B cell (primary cell): ENCODE data around the gene SCG2. TPM values are rescaled to one million over a fixed set of nuclear protein-coding genes. Genes with fewer than 3 reads are reported as not detected.

Source experiments
- ATAC-seq: fragments of 200-7000 bp; cut with Tn5 transposase; one replicate; pipeline ENCODE4 v1.10.0; 2021; ENCODE audit warnings: low read depth, mild to moderate bottlenecking, moderate number of reproducible peaks, moderate library complexity
- CTCF ChIA-PET: fragments of 350-600 bp; sonication (Branson Sonifier 250); formaldehyde crosslinking; loops from one replicate; lab custom pipeline; 2021; ENCODE audit warnings: antibody characterized with exemption, inconsistent platforms; lab: Charles Lee
- POLR2A ChIA-PET: fragments of 350-600 bp; sonication (Branson Sonifier 250); formaldehyde crosslinking; loops from one replicate; lab custom pipeline; 2021; ENCODE audit warnings: antibody characterized with exemption; lab: Charles Lee
- DNase-seq: peaks from one replicate; pipeline ENCODE4 v3.0.0; 2013
- H2AFZ ChIP-seq: 2 replicates; pipeline ENCODE4 v1.6.1; 2012; ENCODE audit warnings: mild to moderate bottlenecking, low read depth, low read length; ENCODE audit not compliant: insufficient read depth, poor library complexity, severe bottlenecking
- H3K27ac ChIP-seq, 2 donors: 1 replicate in 1 of 2; 2 replicates in 1 of 2; pipeline ENCODE4 v1.5.1; 2012 to 2013; ENCODE audit warnings: low read length in 2 of 2, mild to moderate bottlenecking in 2 of 2, moderate library complexity in 1 of 2
- H3K27me3 ChIP-seq, 4 experiments: fragments of 200-600 bp in 1 of 4; sonication (generic) in 1 of 4; replicated peaks in 1 of 4; 1 replicate in 2 of 4; 2 replicates in 2 of 4; pipeline versions ENCODE4 v1.6.1 to v1.7.0; 2013 to 2016; ENCODE audit warnings: low read length in 3 of 4, mild to moderate bottlenecking in 2 of 4, mixed read lengths in 1 of 4, moderate library complexity in 1 of 4; ENCODE audit not compliant: insufficient read depth in 4 of 4, control insufficient read depth in 3 of 4; ENCODE audit errors: control extremely low read depth in 1 of 4
- H3K36me3 ChIP-seq, 2 experiments: replicated peaks in 1 of 2; 1 replicate in 1 of 2; 2 replicates in 1 of 2; pipeline versions ENCODE4 v1.6.1 to v1.7.1; 2013; ENCODE audit warnings: low read length in 1 of 2; ENCODE audit not compliant: insufficient read depth in 2 of 2, control insufficient read depth in 1 of 2; ENCODE audit errors: control extremely low read depth in 1 of 2, extremely low read depth in 1 of 2
- H3K4me1 ChIP-seq, 2 donors: fragments of 200-600 bp in 1 of 2; sonication (generic) in 1 of 2; 1 replicate in 1 of 2; 2 replicates in 1 of 2; pipeline versions ENCODE4 v1.5.1 to v1.6.1; 2013 to 2017; ENCODE audit warnings: low read length in 2 of 2; ENCODE audit not compliant: control insufficient read depth in 2 of 2, insufficient read depth in 2 of 2
- H3K4me2 ChIP-seq: replicated peaks from 2 replicates; pipeline ENCODE3; 2012; ENCODE audit warnings: mild to moderate bottlenecking, low read depth, low read length; ENCODE audit not compliant: poor library complexity, severe bottlenecking
- H3K4me3 ChIP-seq, 5 experiments: fragments of 200-600 bp in 1 of 5; sonication (generic) in 1 of 5; 1 replicate in 3 of 5; 2 replicates in 2 of 5; pipeline versions ENCODE4 v1.5.1 to v1.7.0; 2011 to 2016; ENCODE audit warnings: low read length in 4 of 5, mild to moderate bottlenecking in 4 of 5, low read depth in 2 of 5, control low read depth in 1 of 5, moderate library complexity in 1 of 5; ENCODE audit not compliant: insufficient read depth in 1 of 5; ENCODE audit errors: control extremely low read depth in 1 of 5, extremely low read depth in 1 of 5
- H3K79me2 ChIP-seq: fragments of 200-600 bp; sonication (generic); one replicate; pipeline ENCODE4 v1.6.0; 2016; ENCODE audit warnings: low read length; ENCODE audit not compliant: control insufficient read depth, insufficient read depth
- H3K9ac ChIP-seq: fragments of 200-600 bp; sonication (generic); 2 replicates; pipeline ENCODE4 v1.6.1; 2017; ENCODE audit warnings: mild to moderate bottlenecking, low read length, moderate library complexity
- H3K9me3 ChIP-seq, 3 donors: one replicate each; pipeline versions ENCODE4 v1.6.1 to v1.7.1; 2013; ENCODE audit warnings: low read length in 2 of 3; ENCODE audit not compliant: control insufficient read depth in 2 of 3, insufficient read depth in 1 of 3; ENCODE audit errors: control extremely low read depth in 1 of 3
- H4K20me1 ChIP-seq: 2 replicates; pipeline ENCODE4 v1.6.0; 2012; ENCODE audit warnings: mild to moderate bottlenecking, low read length; ENCODE audit not compliant: insufficient read depth, control insufficient read depth, poor library complexity, severe bottlenecking
- H3K27ac Mint-ChIP-seq: one replicate; pipeline ENCODE4 v1.8.0; 2021; ENCODE audit warnings: mixed read lengths
- H3K27me3 Mint-ChIP-seq: one replicate; pipeline ENCODE4 v1.8.0; 2021; ENCODE audit warnings: mixed read lengths
- H3K4me1 Mint-ChIP-seq: one replicate; pipeline ENCODE4 v1.8.0; 2021; ENCODE audit warnings: mixed read lengths
- H3K4me3 Mint-ChIP-seq: one replicate; pipeline ENCODE4 v1.8.0; 2021; ENCODE audit warnings: mixed read lengths
- H3K9me3 Mint-ChIP-seq: one replicate; pipeline ENCODE4 v1.8.0; 2022; ENCODE audit warnings: mixed read lengths; ENCODE audit not compliant: insufficient read depth
- EZH2 ChIP-seq: IDR thresholded peaks from 2 replicates; pipeline ENCODE4 v1.6.1; 2012; ENCODE audit warnings: borderline replicate concordance, low read depth, mild to moderate bottlenecking, moderate library complexity, low read length; ENCODE audit not compliant: insufficient read depth, poor library complexity, severe bottlenecking
- WGBS: methylation state at CpG from one replicate; pipeline ENCODE4 v1.1.5; 2013; ENCODE audit warnings: missing lambda C conversion rate; ENCODE audit not compliant: insufficient coverage; 5-methylcytosine and 5-hydroxymethylcytosine counted together
- intact Hi-C: fragments of 100-400 bp; cut with micrococcal nuclease; formaldehyde crosslinking; loops from one replicate; pipeline ENCODE4 v1.10.0; 2022
- polyA plus RNA-seq: library from polyadenylated mRNA; depleted of rRNA; stranded (reverse); fragments of >200 nt; gene quantifications from 2 replicates; pipeline ENCODE4 v1.2.3, GENCODE V29; 2012
- total RNA-seq, 2 donors: library from RNA; stranded (reverse); fragments of 120-200 nt in 1 of 2; gene quantifications; 1 replicate in 1 of 2; 2 replicates in 1 of 2; pipeline versions ENCODE4 v1.2.3 to v1.2.4, GENCODE V29; 2013 to 2022
- TF ChIP-seq, protein P1 (sequence below): fragments of 200-600 bp; IDR thresholded peaks from one replicate; pipeline ENCODE4 v1.8.0; 2022; ENCODE audit warnings: antibody characterized with exemption, mild to moderate bottlenecking

The SCG2 gene
- total and polyA plus RNA-seq, 2 donors (not counting 1 experiment from before 2014, with no cell fraction given) = 0.12 to 0.44 TPM

DNA sequence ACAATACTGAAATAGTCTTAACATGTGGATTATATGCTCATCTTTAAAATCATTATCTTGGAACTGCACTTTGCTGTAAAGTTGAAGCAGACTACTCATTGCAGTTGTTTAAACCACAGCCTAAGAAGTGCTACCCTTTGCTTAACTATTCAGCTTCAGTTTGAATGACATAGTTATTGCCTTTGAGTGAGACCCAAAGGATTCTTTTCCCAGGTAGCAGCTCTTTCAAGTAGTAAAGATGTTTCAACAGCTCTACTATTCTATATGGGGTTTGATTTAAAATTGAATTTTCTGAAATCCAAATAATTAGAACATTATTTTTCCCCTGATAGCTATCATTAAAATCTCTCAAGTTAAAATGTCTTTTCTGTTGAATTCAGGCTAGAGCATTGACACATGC, 1.1 kb downstream of the SCG2 start:
- Histone ChIP-seq H3K27ac (no peak overlapping the region), H3K4me2 (no peak overlapping the region), H3K4me1 (no peaks in the 10 kb centered on the region), H3K9ac (no peak overlapping the region), H3K4me3 (no peak overlapping the region), H3K36me3 (no peaks in the 10 kb centered on the region), H3K9me3 (no peaks in the 10 kb centered on the region), H3K27me3 (peaks cover 0 to 3% (median 0%) of the 10 kb centered on the region in 4 experiments), H3K79me2 (no peaks in the 10 kb centered on the region), H4K20me1 (no peaks in the 10 kb centered on the region), H2AFZ (no peak overlapping the region)
- no peak for TF ChIP-seq EZH2
- TF ChIP-seq, protein P1, sequence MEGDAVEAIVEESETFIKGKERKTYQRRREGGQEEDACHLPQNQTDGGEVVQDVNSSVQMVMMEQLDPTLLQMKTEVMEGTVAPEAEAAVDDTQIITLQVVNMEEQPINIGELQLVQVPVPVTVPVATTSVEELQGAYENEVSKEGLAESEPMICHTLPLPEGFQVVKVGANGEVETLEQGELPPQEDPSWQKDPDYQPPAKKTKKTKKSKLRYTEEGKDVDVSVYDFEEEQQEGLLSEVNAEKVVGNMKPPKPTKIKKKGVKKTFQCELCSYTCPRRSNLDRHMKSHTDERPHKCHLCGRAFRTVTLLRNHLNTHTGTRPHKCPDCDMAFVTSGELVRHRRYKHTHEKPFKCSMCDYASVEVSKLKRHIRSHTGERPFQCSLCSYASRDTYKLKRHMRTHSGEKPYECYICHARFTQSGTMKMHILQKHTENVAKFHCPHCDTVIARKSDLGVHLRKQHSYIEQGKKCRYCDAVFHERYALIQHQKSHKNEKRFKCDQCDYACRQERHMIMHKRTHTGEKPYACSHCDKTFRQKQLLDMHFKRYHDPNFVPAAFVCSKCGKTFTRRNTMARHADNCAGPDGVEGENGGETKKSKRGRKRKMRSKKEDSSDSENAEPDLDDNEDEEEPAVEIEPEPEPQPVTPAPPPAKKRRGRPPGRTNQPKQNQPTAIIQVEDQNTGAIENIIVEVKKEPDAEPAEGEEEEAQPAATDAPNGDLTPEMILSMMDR = no peak
- intact Hi-C loops = no loop called here
- ChIA-PET POLR2A (no interaction called here), CTCF (interaction anchor here (1.1 kb wide), 1 partner anchor 10 kb away, joined by 3 read pairs; no protein-coding TSS in a partner anchor)
- Mint-ChIP-seq H3K4me1 (peaks cover 2% of the 10 kb centered on the region), H3K27ac (no peak overlapping the region), H3K27me3 (peaks cover 17% of the 10 kb centered on the region), H3K9me3 (no peaks in the 10 kb centered on the region), H3K4me3 (no peak overlapping the region)
- ATAC-seq (no peak), DNase-seq (no peak)

DNA sequence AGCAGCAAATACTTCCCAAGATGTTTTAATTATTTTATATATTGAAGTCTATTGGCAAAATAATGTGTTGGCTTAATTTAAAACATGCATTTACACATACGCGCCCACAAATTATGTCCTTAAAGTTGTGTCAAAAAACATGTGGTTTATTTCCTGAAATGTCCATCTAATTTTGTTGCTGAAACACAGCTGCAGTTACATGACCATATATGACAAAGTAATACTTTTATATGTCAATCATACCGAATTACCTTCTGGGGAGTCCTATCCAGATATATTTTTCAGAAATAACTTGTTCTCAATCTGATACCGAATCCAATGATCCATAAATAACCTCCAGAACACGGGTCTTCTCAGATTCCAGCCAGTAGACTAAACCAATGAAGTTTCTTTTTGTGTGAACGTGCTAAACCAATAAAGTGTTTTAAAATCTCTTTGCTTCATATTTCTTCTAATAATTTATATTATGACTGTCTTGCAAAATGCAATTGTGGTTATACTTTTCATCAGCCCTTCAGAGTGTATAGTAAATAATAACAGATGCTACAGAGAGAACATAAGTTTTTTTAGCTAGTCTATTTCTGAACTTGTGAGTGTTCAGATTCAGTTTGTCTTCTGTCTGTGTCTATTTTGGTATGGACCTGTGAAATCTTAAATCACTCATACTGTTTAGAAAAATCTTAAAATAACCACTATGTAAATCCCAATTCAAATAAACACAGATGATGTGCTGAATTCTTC, 2.4 kb downstream of the SCG2 start:
- H3K4me1 ChIP-seq = no peaks in the 10 kb centered on the region
- no peaks in the 10 kb centered on the region for H3K36me3 ChIP-seq
- TF ChIP-seq, protein P1 = no peak
- no peak for TF ChIP-seq EZH2
- H2AFZ ChIP-seq = no peak overlapping the region
- intact Hi-C loops = no loop called here
- no peak overlapping the region for H3K9ac ChIP-seq
- Mint-ChIP-seq H3K27me3 (peaks cover 12% of the 10 kb centered on the region), H3K4me1 (peaks cover 2% of the 10 kb centered on the region), H3K9me3 (no peaks in the 10 kb centered on the region), H3K27ac (no peak overlapping the region), H3K4me3 (no peak overlapping the region)
- POLR2A ChIA-PET = no interaction called here
- no peaks in the 10 kb centered on the region for H4K20me1 ChIP-seq
- H3K79me2 ChIP-seq = no peaks in the 10 kb centered on the region
- ATAC-seq (no peak), DNase-seq (no peak)
- H3K27me3 ChIP-seq = peaks cover 0 to 3% (median 0%) of the 10 kb centered on the region in 4 experiments
- CTCF ChIA-PET = interaction anchor here (1.0 kb wide), 1 partner anchor 12 kb away, joined by 3 read pairs; no protein-coding TSS in a partner anchor
- no peak overlapping the region for H3K4me3 ChIP-seq
- no peak overlapping the region for H3K27ac ChIP-seq
- no peak overlapping the region for H3K4me2 ChIP-seq
- no peaks in the 10 kb centered on the region for H3K9me3 ChIP-seq
- WGBS = no CpG with 5 or more reads among the region's 6 CpGs
